Mesothelial cell of epicardium (in vitro differentiated cells): ENCODE results near the gene MAP7. TPM values are rescaled to one million over a fixed set of nuclear protein-coding genes. Genes with fewer than 3 reads are reported as not detected.
"Not testable (repeated sequence)": the region's sequence is repeated elsewhere in the genome, so short reads cannot be mapped to it uniquely, and the experiment has no call there.

Experiments
- DNase-seq, 2 experiments: peaks; one replicate each; pipeline ENCODE4 v3.0.0; 2021; ENCODE audit warnings: low spot score in 2 of 2; ENCODE audit not compliant: unreplicated experiment in 2 of 2
- H3K27ac Mint-ChIP-seq: 2 replicates; pipeline ENCODE4 v1.8.0; 2021; ENCODE audit warnings: mixed read lengths
- H3K27me3 Mint-ChIP-seq: 2 replicates; pipeline ENCODE4 v1.8.0; 2021; ENCODE audit warnings: low read depth, mixed read lengths
- H3K36me3 Mint-ChIP-seq: 2 replicates; pipeline ENCODE4 v1.8.0; 2021; ENCODE audit warnings: mixed read lengths
- H3K4me1 Mint-ChIP-seq: 2 replicates; pipeline ENCODE4 v1.8.0; 2021; ENCODE audit warnings: mixed read lengths
- H3K4me3 Mint-ChIP-seq: 2 replicates; pipeline ENCODE4 v1.8.0; 2021; ENCODE audit warnings: mild to moderate bottlenecking, moderate library complexity, mixed read lengths
- H3K9me3 Mint-ChIP-seq: 2 replicates; pipeline ENCODE4 v1.8.0; 2021; ENCODE audit warnings: mixed read lengths
- CTCF ChIP-seq: fragments of 200-600 bp; sonication (generic); IDR thresholded peaks from one replicate; pipeline ENCODE4 v1.5.0; 2021; ENCODE audit warnings: antibody characterized with exemption; ENCODE audit not compliant: unreplicated experiment
- total RNA-seq: library from RNA; stranded (reverse); gene quantifications from 3 replicates; pipeline ENCODE4 v1.2.1, GENCODE V29; 2021

The MAP7 gene
- total RNA-seq, 1 donor from 2014 or later = 15.1 TPM

- Mint-ChIP-seq H3K36me3 (peaks cover 4% of the 10 kb centered on the region), H3K27me3 (no peaks in the 10 kb centered on the region), H3K4me3 (no peak overlapping the region), H3K4me1 (no peaks in the 10 kb centered on the region), H3K27ac (no peak overlapping the region), H3K9me3 (peaks cover 13% of the 10 kb centered on the region)
- TF ChIP-seq CTCF = no peak
- no peak for DNase-seq
Measured at GRCh38 chr6:136396908-136397307, 153.3 kb downstream of the MAP7 start.

GRCh38 chr6:136390959-136391358 is 159.3 kb downstream of the MAP7 start:
- not testable (repeated sequence) for H3K4me3 Mint-ChIP-seq, H3K9me3 Mint-ChIP-seq, H3K27me3 Mint-ChIP-seq, H3K36me3 Mint-ChIP-seq, H3K4me1 Mint-ChIP-seq, H3K27ac Mint-ChIP-seq, DNase-seq

DNA sequence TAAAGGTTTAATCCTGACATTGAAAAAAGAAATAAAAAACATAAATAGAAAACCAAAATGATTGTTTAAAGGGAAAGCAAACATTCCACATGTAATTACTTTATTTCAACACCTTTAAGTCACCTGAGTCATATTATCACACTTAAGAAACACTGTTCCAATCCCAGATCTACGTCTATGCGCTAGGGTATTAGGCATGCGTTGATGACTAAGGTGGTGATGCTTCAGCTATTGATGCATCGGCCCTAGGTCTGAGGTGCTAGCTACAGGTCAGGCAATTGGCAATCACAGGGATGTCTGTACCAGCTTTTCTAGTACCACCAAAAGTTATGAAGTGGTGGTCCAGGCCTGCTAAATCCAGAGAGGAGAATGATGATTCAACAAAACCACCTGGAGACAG is 162.9 kb downstream of the MAP7 start:
- no peaks in the 10 kb centered on the region for H3K9me3 Mint-ChIP-seq
- H3K27ac Mint-ChIP-seq = no peak overlapping the region
- H3K4me1 Mint-ChIP-seq = no peaks in the 10 kb centered on the region
- no peaks in the 10 kb centered on the region for H3K27me3 Mint-ChIP-seq
- no peaks in the 10 kb centered on the region for H3K36me3 Mint-ChIP-seq
- H3K4me3 Mint-ChIP-seq = no peak overlapping the region
- TF ChIP-seq CTCF = no peak
- no peak for DNase-seq

DNA sequence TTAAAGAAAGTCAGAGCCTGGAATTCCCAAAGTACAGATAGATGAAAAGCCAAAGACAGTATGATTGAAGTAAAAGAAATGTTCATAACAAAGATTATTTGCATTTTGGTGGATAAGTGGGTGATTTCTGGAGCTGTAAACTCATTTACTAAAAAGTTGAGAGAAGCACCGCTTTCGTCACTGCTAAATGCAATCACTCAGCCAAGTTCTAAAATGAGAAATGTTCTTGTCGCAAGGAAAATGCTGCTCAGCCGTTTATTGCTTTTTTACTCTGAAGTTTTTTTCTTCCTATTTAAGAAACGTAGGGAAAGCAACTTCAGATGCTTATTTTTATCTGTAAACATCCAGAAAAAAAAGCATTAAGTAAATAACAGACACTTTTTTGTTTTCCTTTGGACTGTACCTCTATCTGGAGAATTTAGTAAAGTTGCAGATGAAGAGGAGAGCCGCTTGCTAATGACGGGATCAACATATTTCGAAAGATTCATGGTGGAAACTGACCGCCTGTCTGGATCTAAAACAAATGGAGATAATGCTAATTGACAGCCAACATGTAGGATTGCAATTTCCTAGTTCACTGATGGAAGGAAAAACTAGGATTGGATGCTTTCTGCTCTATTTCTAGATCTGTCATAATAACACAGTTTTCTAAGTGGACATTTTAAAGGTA is 166.8 kb downstream of the MAP7 start:
- H3K27me3 Mint-ChIP-seq = no peaks in the 10 kb centered on the region
- H3K9me3 Mint-ChIP-seq = no peaks in the 10 kb centered on the region
- H3K27ac Mint-ChIP-seq = no peak overlapping the region
- no peak overlapping the region for H3K4me3 Mint-ChIP-seq
- no peak for TF ChIP-seq CTCF
- H3K4me1 Mint-ChIP-seq = no peaks in the 10 kb centered on the region
- DNase-seq = no peak
- H3K36me3 Mint-ChIP-seq = no peaks in the 10 kb centered on the region

GRCh38 chr6:136382676-136383252 is 167.5 kb downstream of the MAP7 start:
- H3K27ac Mint-ChIP-seq = no peak overlapping the region
- H3K9me3 Mint-ChIP-seq = no peaks in the 10 kb centered on the region
- no peak for DNase-seq
- H3K4me3 Mint-ChIP-seq = no peak overlapping the region
- TF ChIP-seq CTCF = no peak
- H3K4me1 Mint-ChIP-seq = no peaks in the 10 kb centered on the region
- no peaks in the 10 kb centered on the region for H3K27me3 Mint-ChIP-seq
- no peaks in the 10 kb centered on the region for H3K36me3 Mint-ChIP-seq

DNA sequence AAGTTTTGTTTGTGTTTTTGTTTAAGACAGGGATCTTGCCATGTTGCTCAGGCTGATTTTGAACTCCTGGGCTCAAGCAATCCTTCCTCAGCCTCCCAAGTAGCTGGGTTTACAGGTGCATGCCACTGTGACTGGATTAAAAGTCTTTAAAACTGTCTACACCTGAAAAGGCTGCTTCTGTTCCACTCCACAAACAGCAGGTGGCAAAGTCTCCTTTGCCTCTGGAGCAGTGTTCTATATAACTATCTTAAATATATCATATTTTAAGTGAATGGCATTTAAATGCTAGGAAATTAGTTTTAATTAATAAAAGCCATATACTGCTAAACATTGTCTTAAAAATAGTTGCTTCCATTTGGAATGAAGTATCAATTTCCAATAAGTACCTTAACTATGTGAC is 171.3 kb downstream of the MAP7 start:
- Mint-ChIP-seq H3K9me3 (no peaks in the 10 kb centered on the region), H3K27ac (no peak overlapping the region), H3K27me3 (no peaks in the 10 kb centered on the region), H3K4me1 (no peaks in the 10 kb centered on the region), H3K4me3 (no peak overlapping the region), H3K36me3 (peaks cover 3% of the 10 kb centered on the region)
- no peak for DNase-seq
- TF ChIP-seq CTCF = no peak

DNA sequence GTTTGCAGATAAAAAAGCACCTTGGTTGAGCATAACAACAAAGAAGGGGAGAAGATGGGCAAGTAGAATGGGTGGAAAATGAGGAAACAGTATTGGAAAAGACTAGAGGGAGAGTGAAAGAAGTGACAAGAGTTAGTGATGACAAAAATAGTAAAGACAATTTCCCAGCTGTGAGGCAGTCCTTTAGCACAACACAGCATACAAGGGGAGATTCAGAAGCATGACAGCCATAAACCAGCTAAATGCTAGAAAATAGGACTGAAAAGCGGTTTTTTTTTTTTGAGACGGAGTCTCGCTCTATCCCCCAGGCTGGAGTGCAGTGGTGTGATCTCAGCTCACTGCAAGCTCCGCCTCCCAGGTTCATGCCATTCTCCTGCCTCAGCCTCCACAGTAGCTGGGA is 174.4 kb downstream of the MAP7 start:
- H3K27ac Mint-ChIP-seq, H3K27me3 Mint-ChIP-seq, DNase-seq, H3K36me3 Mint-ChIP-seq, H3K4me3 Mint-ChIP-seq, H3K9me3 Mint-ChIP-seq, H3K4me1 Mint-ChIP-seq: not testable (repeated sequence)
